Measurements from ENCODE around the gene OR6S1.

Gene OR6S1, protein sequence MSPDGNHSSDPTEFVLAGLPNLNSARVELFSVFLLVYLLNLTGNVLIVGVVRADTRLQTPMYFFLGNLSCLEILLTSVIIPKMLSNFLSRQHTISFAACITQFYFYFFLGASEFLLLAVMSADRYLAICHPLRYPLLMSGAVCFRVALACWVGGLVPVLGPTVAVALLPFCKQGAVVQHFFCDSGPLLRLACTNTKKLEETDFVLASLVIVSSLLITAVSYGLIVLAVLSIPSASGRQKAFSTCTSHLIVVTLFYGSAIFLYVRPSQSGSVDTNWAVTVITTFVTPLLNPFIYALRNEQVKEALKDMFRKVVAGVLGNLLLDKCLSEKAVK

DNA sequence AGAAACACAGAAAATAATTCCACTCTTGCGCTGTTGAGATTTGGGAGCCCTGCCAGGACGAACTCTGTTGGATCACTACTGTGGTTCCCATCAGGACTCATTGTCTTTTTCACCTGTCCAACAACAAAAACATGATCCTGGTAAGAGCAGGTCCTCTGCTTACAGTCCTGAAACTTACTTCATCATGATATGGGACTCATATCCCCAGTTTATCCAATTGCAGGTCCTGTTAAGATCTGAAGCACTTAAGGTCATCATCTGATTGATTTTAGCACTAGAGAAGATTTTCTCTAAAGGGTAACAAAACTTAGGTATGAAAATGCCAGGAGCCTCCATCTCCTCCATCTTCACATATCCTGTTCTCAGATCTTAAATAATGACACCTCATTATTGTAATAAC is at the start of gene OR6S1:
TSS of gene OR6S1 (minus strand) at position 101 of the 400 bp plus-strand sequence. CDS start at position 101, 0 bp downstream.
- no peak for DNase-seq (ENCODE audit: low read depth)

DNA sequence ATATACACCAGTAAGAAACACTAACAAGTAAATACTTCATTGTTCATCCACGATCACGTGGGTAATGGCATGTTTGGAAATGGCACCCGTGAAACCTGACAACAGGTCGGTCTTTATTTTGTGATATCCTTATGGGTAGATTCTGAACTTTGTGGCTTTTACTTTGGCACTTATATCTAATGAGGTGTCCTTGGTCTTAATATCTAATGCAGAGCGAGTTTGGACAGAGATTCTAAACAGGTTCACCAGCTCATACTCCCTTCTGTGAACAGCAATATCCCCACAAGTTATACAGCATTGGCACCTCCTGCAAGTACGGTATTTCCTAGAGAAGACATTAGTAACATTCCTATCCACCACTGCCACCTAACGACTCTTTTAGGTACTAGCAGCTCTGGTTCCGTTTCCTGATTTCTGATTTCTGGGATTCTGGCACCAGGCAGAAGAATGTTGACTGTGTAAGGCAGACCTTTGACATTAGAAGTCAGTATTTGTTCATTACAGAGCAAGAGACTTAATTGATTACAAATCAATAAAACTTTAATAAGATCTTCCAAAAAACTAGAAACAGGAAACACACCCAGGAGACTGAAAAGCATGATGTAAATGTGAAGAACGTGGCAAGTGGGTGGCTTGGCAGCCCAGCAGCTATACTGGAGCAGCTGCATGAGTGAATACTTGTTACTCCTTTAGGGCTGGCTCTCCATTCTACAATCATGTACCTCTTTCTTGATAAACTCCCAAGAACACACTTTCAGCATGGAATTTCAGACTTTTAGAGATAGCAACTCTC is 49.6 kb upstream of the OR6S1 start:
- peak; percentile 65 for DNase-seq (ENCODE audit: low read depth)

DNA sequence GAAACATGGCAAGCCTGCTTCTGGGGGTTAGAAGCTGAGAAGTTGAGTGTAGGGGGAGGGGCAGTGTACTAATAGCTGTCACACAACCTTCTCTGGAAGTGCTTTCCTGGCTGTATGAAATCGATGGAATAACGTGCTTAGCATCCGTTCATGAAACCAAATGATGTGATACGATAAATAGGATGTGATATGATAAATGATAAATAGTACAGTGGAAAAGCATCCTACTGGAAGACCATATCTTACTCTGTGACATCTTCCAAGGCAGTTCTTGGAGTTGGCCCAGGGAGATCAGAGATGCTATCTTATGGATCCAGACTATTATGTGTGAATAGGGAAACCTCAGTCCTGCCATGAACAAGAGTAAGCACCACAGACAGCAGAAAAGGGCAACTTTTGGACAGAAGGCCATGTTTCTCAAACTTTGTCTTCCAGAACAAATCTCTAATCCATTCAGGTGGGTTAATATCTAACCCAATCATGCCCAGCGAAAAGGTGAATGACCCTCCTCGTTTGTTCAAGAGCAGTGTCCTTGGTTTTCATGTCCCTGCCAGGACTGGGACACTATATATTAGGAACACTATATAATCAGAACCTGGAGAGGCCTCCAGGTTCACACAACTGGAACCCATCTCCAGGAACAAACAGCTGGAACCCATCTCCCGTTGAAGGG is 46.8 kb upstream of the OR6S1 start, which contains the start of gene ANG:
TSS of gene ANG (plus strand) at position 598 of the 673 bp plus-strand sequence. CDS start 4,801 bp downstream, outside the sequence.
- DNase-seq (ENCODE audit: low read depth), result no peak

DNA sequence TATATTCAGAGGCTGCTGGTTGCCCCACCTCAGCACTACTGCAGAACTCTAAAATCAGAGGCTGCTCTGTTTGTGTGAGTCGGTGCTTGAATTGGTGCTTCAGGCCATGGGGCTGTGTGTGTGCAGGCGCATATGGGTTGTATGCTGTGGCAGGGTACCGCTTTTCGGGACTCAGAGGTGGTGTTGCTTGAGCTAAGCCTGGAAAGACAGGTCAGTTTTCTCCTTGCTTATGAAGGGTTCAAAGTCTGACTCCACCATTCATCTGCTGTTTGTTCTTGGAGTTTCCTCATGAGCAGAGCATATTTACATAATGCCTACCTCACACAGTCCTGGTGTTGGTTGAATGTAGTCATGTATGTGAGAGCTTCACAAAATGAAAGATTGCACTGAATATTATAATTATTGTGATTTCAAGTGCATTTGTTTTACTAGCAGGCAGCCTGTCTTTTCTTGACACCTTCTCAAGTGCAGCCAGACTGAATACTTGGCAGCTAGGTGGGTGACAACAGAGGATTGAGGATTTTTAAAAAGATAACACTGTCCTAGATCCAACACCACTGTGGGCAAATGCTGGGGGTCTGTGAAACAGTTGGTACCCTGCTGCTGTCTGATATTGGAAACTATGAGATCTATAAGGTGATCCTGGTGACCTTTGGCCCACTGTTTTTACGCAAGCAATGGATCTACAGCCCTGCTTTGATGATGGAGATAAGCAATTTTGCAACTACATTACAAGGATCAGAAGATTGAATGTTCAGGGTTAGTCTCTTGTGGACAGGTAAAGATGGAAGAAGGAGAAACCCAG is 46.1 kb upstream of the OR6S1 start:
- DNase-seq (ENCODE audit: low read depth), result no peak

DNA sequence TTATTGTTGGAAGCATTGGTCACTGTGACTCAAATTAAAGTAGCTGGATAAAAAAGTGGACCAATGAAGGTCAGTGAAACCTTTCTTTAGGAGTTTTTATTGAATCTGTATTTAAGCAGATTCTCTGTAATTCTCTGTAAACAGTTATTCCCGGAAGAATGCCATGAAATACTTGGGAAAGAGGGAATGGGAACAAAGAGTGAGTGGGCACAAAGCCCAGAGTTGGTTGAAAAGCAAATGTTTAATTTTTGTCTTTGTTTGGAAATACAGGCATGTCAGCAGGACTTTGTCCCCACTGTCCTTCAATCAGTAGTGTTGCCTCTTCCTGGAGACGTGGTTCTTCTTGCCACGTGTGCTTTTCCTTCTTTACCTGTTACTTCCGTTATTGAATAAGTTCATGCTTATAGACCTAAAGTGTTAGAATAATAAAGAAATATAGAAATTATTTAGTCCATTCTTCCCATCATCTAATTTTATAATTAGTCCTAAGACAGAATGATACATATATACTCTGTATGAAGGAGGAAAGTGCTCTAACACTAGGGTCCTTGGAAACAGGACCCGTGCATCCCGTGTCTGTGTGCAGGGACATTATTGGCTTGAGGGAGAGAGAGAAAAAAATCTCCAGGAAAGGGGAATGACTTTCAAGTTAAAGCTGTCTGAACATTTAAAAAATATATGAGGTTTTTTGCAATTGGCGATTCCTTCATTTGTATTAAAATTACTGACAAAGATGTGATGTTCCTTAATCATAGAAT is 45.1 kb upstream of the OR6S1 start:
- no peak for DNase-seq (ENCODE audit: low read depth)

DNA sequence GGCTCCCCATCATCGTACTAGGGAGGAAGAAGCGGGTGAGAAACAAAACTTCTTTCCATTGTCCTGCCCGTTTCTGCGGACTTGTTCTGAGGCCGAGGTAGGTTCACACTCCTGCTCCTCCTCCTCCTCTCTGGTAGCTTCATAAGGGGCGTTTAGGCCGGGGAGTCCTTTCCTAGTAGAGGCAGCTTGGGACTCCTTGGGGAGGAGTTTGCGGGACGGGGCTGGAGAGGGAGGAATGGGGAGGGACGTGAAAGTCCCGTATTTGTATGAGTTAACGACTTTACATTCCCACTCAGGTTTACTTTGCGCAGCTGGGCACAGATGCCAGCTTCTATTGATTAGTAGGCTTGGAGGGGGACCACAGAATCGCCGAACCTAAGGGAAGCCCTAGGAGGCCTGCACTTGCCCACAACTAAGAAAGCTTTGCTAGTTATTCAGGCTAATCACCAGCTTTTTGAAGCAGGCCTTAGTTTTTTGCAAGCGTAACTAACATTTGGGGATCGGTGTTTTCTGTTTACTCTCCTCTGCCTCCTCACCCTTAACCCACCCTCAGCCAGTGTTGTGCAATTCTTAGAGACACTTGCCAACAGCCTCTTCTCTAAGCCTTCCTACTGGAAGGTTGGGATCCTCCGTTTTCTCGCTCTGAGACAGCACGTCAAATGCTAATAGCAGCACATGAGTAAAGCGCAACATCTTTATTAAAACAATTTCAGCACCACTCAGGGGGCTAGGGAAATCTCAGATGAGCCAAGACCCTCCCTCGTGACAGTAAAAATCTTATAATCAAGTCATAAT is 43.4 kb upstream of the OR6S1 start:
- peak; percentile 59 for DNase-seq (ENCODE audit: low read depth)

DNA sequence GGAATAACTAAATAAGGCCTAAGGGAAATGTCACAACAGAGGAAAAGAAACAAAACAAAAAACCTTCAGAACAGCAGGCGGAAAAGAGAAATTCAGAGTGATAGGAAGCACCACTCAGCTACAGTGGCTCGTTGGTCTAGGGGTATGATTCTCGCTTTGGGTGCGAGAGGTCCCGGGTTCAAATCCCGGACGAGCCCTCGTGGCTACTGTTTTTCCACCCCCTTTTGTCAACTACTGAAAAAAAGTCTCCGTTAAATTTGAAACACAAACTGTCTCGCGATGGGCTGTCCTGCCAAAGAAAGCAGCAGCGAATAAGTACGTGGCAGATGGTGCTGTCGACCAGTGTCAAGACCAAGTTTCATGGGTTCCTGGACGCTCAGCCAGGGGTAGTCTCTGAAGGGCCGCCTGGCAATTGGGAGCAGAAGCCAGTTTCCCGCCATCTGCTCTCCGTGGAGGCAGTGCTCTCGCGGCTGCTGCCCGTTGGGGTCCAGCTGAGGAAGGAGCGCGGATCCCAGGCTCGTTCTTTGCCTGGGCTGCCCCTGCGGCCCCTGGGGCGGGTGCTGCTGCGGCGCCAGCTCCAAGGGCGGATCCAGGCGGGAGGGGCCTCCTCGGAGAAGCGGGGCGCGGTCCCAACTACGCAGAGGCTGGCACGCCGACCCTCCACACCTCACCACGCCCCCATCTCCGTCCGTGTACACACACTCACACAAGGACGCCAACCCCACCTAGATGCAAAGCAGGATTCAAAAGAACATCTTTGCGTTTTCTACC is 42.6 kb upstream of the OR6S1 start, which contains the start of gene RNASE4:
TSS of gene RNASE4 (plus strand) at position 670 of the 771 bp plus-strand sequence. CDS start 14,812 bp downstream, outside the sequence.
- DNase-seq (ENCODE audit: low read depth), result peak; percentile 82

- DNase-seq (ENCODE audit: low read depth), result peak; percentile 95
Observed at GRCh38 chr14:20683125-20683890, 41.8 kb upstream of the OR6S1 start.

GRCh38 chr14:20682435-20683124 is 41.1 kb upstream of the OR6S1 start:
- peak; percentile 88 for DNase-seq (ENCODE audit: low read depth)

DNA sequence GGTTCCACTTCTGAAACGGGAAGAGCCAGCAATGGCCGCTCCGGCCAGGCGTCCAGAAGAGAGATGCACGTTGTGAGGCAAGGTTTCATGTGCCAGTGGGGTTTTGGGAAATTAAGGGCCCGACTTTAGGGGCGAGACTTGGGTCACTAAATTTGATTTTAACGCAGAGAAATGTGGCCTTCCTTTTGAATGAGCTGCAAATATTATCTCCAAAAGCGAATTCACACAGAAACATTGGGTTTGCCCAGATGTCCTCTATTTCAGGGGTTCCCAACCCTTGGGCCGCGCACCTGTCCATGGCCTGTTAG is 40.6 kb upstream of the OR6S1 start:
- DNase-seq (ENCODE audit: low read depth), result no peak

DNA sequence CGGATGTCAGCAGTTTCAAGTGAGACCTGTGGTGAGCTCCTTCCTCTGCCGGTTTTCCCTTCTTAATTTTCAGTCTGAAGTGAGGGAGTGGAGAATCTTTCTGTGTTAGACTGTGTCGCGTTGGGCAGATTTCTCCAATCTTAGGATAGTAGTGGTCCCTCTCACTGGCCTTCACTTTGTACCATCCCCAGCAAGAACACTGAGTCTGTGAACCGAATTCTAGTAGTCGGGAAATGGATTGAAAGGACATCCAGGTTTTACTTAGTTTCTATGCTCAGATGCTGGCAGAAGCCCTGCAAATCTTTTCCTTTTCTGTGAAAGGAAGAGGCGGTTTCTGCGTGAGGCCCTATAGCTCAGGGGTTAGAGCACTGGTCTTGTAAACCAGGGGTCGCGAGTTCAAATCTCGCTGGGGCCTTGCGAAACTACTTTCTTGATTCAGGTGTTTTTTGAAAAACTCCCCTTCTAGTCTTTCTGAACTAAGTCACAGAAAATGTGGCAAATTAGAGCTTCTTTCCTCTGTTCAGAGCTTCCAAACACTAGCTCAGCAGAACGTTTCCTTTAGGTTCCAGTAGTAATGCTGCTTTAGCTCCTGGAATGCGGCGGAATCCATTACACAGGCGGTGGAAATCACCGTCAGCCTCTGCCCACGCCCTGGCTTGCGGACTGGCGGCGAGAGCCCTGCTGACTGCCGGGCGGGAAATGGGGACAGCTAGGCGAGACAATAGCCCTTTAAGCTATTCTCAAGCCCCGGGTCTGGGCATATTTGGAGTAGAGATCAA is 40.0 kb upstream of the OR6S1 start:
- peak; percentile 84 for DNase-seq (ENCODE audit: low read depth)

DNA sequence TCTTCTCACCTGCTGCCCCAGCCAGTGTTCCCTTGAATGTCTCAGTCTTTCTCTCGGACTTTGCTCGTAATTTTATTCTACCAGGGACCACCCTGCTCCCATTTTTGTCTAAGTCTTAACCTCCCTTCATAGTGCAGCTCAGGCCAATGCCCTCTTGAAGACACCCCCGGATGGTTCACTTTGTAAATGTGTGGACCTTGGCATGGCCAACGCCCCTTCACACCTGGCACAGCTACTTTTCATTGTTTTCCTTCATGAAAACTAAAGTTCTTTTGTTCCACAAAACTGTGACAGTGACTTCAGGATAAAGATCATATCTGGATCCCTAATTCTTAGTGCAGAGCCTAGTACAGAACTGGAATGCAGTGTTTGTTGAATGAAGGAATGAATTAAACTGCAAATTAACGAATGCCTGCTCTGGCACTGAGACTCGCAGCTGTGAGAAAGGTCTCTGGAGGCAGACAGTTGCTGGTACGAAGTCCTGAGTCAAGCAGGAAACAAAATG is 39.4 kb upstream of the OR6S1 start:
- DNase-seq (ENCODE audit: low read depth), result no peak

GRCh38 chr14:20680363-20680762 is 38.9 kb upstream of the OR6S1 start:
- DNase-seq (ENCODE audit: low read depth), result no peak

DNA sequence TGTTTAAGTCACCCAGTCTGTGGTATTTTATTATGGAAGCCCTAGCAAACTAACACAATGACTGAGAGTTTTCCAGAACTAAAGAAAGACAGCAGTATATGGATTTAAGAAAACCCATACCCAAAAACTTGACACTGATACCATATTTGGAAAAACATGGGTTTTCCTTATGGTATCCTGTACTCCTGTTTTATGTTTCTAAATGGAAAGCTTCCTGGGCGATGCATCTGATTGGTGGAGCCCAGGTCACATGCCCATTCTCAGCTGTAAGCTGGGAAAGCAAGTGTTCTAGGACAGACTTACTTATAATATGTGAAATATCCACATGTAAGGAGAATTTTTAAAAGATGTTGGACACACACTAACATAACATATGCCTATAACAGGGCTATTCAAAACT is 38.4 kb upstream of the OR6S1 start:
- peak; percentile 16 for DNase-seq (ENCODE audit: low read depth)

GRCh38 chr14:20676072-20676471 is 34.6 kb upstream of the OR6S1 start:
- DNase-seq (ENCODE audit: low read depth), result no peak

- DNase-seq (ENCODE audit: low read depth), result no peak
Observed at GRCh38 chr14:20675669-20676068, 34.2 kb upstream of the OR6S1 start.
